ENCODE data around the gene USP47. TPM values are rescaled to one million over a fixed set of nuclear protein-coding genes. Genes with fewer than 3 reads are reported as not detected.

Gene USP47
- total and polyA plus RNA-seq, 9 of the 15 experiments (the other 6 are each of a cell fraction or from before 2014, with no cell fraction given) = 13.1 to 63.6 (median 34.7) TPM

DNA sequence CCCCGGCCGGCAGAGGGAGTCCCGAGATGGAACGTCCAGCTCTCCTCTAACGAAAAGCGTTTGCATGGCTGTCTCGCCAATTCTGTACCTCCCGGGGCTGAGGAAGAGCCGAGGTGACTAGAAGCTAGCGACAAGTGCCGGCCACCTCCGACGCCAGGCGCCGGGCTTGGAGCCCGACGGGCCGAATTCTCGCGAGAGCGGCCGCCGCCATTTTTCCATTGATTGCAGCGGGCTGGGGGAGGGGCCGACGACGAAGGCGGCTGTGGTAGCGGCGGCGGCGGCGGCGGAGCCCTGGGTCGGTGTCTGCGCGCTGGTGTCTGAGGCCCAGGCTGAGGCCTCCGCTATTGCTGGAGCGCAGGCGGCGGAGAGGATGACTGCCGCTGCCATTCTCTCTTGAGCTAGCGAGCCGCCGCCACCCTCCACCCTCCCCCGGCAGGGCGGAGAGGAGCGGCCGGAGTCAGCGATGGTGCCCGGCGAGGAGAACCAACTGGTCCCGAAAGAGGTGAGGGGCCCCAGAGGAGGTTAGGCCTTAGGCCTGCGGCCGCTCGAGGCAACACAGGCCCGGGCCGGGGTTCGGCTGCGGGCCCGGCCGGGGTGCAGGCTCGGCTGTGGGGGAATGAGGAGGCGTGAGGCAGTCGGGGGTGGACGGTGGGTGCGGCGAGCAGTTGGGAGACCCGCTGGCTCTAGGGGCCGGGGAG is at the start of gene USP47 (continued):
- TF ChIP-seq GABPB1 (CRISPR knock-in tag; IDR thresholded peaks at IDR 0.05) (no peak; the same call in 1 of the 2 replicates), ZNF507 (tag; conservative IDR thresholded peaks at IDR 0.05) (no peak), IFI16 (CRISPR knock-in tag; IDR thresholded peaks at IDR 0.05) (no peak), MEF2A (IDR thresholded peaks at IDR 0.05; ENCODE audit: control insufficient read depth, low read depth, low read length) (no peak), ETV5 (CRISPR knock-in tag; IDR thresholded peaks at IDR 0.05; ENCODE audit: low read depth) (0 out of 2 replicates have a peak, but pooled peaks have one; percentile 26)
- TF ChIP-seq, protein P1, sequence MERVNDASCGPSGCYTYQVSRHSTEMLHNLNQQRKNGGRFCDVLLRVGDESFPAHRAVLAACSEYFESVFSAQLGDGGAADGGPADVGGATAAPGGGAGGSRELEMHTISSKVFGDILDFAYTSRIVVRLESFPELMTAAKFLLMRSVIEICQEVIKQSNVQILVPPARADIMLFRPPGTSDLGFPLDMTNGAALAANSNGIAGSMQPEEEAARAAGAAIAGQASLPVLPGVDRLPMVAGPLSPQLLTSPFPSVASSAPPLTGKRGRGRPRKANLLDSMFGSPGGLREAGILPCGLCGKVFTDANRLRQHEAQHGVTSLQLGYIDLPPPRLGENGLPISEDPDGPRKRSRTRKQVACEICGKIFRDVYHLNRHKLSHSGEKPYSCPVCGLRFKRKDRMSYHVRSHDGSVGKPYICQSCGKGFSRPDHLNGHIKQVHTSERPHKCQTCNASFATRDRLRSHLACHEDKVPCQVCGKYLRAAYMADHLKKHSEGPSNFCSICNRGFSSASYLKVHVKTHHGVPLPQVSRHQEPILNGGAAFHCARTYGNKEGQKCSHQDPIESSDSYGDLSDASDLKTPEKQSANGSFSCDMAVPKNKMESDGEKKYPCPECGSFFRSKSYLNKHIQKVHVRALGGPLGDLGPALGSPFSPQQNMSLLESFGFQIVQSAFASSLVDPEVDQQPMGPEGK (CRISPR knock-in tag; IDR thresholded peaks at IDR 0.05; ENCODE audit: borderline replicate concordance) = no peak
- TF ChIP-seq, protein P2, sequence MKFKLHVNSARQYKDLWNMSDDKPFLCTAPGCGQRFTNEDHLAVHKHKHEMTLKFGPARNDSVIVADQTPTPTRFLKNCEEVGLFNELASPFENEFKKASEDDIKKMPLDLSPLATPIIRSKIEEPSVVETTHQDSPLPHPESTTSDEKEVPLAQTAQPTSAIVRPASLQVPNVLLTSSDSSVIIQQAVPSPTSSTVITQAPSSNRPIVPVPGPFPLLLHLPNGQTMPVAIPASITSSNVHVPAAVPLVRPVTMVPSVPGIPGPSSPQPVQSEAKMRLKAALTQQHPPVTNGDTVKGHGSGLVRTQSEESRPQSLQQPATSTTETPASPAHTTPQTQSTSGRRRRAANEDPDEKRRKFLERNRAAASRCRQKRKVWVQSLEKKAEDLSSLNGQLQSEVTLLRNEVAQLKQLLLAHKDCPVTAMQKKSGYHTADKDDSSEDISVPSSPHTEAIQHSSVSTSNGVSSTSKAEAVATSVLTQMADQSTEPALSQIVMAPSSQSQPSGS (CRISPR knock-in tag; IDR thresholded peaks at IDR 0.05) = no peak
- TF ChIP-seq, protein P3, sequence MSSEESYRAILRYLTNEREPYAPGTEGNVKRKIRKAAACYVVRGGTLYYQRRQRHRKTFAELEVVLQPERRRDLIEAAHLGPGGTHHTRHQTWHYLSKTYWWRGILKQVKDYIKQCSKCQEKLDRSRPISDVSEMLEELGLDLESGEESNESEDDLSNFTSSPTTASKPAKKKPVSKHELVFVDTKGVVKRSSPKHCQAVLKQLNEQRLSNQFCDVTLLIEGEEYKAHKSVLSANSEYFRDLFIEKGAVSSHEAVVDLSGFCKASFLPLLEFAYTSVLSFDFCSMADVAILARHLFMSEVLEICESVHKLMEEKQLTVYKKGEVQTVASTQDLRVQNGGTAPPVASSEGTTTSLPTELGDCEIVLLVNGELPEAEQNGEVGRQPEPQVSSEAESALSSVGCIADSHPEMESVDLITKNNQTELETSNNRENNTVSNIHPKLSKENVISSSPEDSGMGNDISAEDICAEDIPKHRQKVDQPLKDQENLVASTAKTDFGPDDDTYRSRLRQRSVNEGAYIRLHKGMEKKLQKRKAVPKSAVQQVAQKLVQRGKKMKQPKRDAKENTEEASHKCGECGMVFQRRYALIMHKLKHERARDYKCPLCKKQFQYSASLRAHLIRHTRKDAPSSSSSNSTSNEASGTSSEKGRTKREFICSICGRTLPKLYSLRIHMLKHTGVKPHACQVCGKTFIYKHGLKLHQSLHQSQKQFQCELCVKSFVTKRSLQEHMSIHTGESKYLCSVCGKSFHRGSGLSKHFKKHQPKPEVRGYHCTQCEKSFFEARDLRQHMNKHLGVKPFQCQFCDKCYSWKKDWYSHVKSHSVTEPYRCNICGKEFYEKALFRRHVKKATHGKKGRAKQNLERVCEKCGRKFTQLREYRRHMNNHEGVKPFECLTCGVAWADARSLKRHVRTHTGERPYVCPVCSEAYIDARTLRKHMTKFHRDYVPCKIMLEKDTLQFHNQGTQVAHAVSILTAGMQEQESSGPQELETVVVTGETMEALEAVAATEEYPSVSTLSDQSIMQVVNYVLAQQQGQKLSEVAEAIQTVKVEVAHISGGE (CRISPR knock-in tag; IDR thresholded peaks at IDR 0.05) = no peak
- TF ChIP-seq, protein P4, sequence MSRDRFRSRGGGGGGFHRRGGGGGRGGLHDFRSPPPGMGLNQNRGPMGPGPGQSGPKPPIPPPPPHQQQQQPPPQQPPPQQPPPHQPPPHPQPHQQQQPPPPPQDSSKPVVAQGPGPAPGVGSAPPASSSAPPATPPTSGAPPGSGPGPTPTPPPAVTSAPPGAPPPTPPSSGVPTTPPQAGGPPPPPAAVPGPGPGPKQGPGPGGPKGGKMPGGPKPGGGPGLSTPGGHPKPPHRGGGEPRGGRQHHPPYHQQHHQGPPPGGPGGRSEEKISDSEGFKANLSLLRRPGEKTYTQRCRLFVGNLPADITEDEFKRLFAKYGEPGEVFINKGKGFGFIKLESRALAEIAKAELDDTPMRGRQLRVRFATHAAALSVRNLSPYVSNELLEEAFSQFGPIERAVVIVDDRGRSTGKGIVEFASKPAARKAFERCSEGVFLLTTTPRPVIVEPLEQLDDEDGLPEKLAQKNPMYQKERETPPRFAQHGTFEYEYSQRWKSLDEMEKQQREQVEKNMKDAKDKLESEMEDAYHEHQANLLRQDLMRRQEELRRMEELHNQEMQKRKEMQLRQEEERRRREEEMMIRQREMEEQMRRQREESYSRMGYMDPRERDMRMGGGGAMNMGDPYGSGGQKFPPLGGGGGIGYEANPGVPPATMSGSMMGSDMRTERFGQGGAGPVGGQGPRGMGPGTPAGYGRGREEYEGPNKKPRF (IDR thresholded peaks at IDR 0.05; ENCODE audit: low read depth, low read length) = no peak
- TF ChIP-seq, protein P5, sequence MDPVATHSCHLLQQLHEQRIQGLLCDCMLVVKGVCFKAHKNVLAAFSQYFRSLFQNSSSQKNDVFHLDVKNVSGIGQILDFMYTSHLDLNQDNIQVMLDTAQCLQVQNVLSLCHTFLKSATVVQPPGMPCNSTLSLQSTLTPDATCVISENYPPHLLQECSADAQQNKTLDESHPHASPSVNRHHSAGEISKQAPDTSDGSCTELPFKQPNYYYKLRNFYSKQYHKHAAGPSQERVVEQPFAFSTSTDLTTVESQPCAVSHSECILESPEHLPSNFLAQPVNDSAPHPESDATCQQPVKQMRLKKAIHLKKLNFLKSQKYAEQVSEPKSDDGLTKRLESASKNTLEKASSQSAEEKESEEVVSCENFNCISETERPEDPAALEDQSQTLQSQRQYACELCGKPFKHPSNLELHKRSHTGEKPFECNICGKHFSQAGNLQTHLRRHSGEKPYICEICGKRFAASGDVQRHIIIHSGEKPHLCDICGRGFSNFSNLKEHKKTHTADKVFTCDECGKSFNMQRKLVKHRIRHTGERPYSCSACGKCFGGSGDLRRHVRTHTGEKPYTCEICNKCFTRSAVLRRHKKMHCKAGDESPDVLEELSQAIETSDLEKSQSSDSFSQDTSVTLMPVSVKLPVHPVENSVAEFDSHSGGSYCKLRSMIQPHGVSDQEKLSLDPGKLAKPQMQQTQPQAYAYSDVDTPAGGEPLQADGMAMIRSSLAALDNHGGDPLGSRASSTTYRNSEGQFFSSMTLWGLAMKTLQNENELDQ (CRISPR knock-in tag; IDR thresholded peaks at IDR 0.05; ENCODE audit: borderline replicate concordance) = no peak
